PFSK-1 (cell line): ENCODE measurements around the gene GRID1.

Experiments
- FOXP2 ChIP-seq: optimal IDR thresholded peaks from 2 replicates; pipeline ENCODE3; 2011; ENCODE audit warnings: borderline replicate concordance, control low read depth, inconsistent platforms; ENCODE audit not compliant: insufficient read depth; ENCODE audit errors: extremely low read length, extremely low read depth
- POLR2AphosphoS5 ChIP-seq: IDR thresholded peaks from 2 replicates; pipeline ENCODE4 v1.6.1; 2012; ENCODE audit warnings: low read depth, mild to moderate bottlenecking, control low read depth, low read length, moderate library complexity
- SIN3A ChIP-seq: IDR thresholded peaks from 2 replicates; pipeline ENCODE4 v1.6.1; 2012; ENCODE audit warnings: mild to moderate bottlenecking, low read length, moderate library complexity, borderline replicate concordance; ENCODE audit not compliant: insufficient read depth
- TAF1 ChIP-seq: IDR thresholded peaks from 2 replicates; pipeline ENCODE4 v1.6.1; 2012; ENCODE audit warnings: low read length, control low read depth, borderline replicate concordance; ENCODE audit not compliant: insufficient read depth
- TF ChIP-seq, protein P1 (sequence below), 2 experiments: IDR thresholded peaks; 2 replicates each; pipeline versions ENCODE4 v1.6.1 to v1.8.0; 2011 to 2012; ENCODE audit warnings: low read depth in 2 of 2, low read length in 2 of 2, control low read depth in 1 of 2, inconsistent platforms in 1 of 2, mild to moderate bottlenecking in 1 of 2, moderate library complexity in 1 of 2; ENCODE audit not compliant: insufficient read depth in 1 of 2

The GRID1 gene

GRCh38 chr10:85671530-85671929 lies 695.1 kb downstream of the GRID1 start:
- TF ChIP-seq, protein P1, sequence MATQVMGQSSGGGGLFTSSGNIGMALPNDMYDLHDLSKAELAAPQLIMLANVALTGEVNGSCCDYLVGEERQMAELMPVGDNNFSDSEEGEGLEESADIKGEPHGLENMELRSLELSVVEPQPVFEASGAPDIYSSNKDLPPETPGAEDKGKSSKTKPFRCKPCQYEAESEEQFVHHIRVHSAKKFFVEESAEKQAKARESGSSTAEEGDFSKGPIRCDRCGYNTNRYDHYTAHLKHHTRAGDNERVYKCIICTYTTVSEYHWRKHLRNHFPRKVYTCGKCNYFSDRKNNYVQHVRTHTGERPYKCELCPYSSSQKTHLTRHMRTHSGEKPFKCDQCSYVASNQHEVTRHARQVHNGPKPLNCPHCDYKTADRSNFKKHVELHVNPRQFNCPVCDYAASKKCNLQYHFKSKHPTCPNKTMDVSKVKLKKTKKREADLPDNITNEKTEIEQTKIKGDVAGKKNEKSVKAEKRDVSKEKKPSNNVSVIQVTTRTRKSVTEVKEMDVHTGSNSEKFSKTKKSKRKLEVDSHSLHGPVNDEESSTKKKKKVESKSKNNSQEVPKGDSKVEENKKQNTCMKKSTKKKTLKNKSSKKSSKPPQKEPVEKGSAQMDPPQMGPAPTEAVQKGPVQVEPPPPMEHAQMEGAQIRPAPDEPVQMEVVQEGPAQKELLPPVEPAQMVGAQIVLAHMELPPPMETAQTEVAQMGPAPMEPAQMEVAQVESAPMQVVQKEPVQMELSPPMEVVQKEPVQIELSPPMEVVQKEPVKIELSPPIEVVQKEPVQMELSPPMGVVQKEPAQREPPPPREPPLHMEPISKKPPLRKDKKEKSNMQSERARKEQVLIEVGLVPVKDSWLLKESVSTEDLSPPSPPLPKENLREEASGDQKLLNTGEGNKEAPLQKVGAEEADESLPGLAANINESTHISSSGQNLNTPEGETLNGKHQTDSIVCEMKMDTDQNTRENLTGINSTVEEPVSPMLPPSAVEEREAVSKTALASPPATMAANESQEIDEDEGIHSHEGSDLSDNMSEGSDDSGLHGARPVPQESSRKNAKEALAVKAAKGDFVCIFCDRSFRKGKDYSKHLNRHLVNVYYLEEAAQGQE (IDR thresholded peaks at IDR 0.05; ENCODE audit: insufficient read depth in 1 of 2, low read depth in 2 of 2, low read length in 2 of 2), result no peak
- TF ChIP-seq SIN3A, result no peak
- no peak for TF ChIP-seq POLR2AphosphoS5
- no peak for TF ChIP-seq FOXP2
- TF ChIP-seq TAF1, result no peak

GRCh38 chr10:85668522-85668921 lies 698.1 kb downstream of the GRID1 start:
- TF ChIP-seq FOXP2, result no peak
- TF ChIP-seq POLR2AphosphoS5, result no peak
- TF ChIP-seq, protein P1 (IDR thresholded peaks at IDR 0.05; ENCODE audit: insufficient read depth in 1 of 2, low read depth in 2 of 2, low read length in 2 of 2), result no peak
- TF ChIP-seq SIN3A, result no peak
- no peak for TF ChIP-seq TAF1

DNA sequence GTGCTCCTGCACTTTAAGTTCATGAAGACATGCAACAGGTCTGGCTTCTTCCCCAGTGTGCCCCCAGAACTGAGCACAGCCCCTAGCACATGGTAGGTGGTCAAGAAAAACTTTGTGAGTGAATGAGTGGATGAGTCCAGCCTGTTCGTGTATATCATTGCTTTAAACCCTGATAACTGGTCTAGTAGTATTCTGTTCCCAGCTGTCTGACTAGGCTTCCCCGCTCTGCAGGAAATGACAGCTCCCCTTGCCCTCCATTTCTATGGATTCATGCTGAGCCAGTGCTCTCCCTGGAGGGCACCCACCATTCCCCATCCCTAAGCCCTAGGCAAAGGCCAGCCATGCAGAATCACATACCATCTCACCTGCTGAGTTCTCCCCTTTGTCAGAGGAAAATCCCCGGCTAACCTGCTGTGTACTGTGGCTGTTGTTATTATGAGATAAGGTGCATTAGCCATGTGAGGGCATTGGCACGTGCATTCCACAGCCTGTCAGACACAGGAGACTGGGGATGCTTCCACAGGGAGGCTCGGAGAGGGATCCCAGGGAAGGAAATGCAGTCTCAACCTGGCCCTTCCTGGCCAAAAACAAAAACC lies 698.9 kb downstream of the GRID1 start:
- TF ChIP-seq TAF1, result no peak
- TF ChIP-seq, protein P1 (IDR thresholded peaks at IDR 0.05; ENCODE audit: insufficient read depth in 1 of 2, low read depth in 2 of 2, low read length in 2 of 2), result no peak
- TF ChIP-seq POLR2AphosphoS5, result no peak
- no peak for TF ChIP-seq FOXP2
- no peak for TF ChIP-seq SIN3A

GRCh38 chr10:85666987-85667386 lies 699.6 kb downstream of the GRID1 start:
- TF ChIP-seq FOXP2 (no peak), SIN3A (no peak), TAF1 (no peak), POLR2AphosphoS5 (no peak)
- TF ChIP-seq, protein P1 (IDR thresholded peaks at IDR 0.05; ENCODE audit: insufficient read depth in 1 of 2, low read depth in 2 of 2, low read length in 2 of 2), result no peak

DNA sequence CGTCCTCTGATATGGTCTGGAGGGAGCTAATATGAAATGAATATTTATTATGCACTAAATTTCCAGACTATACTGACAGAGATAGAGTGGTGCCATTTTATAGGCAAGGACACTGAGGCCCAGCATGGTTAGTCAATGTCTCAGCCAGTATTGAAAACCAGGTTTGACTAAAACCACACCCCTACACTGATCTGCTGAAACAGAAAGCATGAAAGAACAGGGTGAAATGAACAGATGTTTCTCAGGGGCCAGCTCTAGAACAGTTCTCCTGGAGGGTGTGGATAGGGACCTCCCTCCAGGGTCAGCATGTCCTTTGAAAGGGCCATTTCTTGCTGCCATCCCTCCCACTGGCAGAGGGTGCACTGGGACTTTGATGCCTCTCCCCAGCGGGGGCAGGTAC lies 700.5 kb downstream of the GRID1 start:
- TF ChIP-seq FOXP2 (no peak), TAF1 (no peak), SIN3A (no peak), POLR2AphosphoS5 (no peak)
